Central memory CD4-positive, alpha-beta T cell (primary cell): ENCODE data around the gene NDFIP2.
"Not testable (repeated sequence)": the region's sequence is repeated elsewhere in the genome, so short reads cannot be mapped to it uniquely, and the experiment has no call there.

ENCODE experiments used
- DNase-seq: peaks from one replicate; pipeline ENCODE4 v3.0.0; 2022

Gene NDFIP2

DNA sequence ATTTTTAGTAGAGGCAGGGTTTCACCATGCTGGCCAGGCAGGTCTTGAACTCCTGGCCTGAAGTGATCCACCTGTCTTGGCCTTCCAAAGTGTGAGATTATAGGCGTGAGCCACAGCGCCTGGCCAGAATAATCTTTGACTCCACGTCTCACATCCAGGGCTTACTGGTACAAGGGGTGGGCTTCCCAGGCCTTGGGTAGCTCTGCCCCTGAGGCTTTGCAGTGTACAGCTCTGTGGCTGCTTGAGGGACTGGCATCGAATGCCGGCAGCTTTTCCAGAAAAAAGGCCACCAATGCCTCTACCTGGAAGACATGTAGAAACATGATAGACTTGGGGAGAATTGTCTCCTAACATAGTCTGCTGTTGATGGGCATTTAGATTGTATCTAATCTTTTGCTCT is 57.8 kb downstream of the NDFIP2 start:
- DNase-seq: no peak

DNA sequence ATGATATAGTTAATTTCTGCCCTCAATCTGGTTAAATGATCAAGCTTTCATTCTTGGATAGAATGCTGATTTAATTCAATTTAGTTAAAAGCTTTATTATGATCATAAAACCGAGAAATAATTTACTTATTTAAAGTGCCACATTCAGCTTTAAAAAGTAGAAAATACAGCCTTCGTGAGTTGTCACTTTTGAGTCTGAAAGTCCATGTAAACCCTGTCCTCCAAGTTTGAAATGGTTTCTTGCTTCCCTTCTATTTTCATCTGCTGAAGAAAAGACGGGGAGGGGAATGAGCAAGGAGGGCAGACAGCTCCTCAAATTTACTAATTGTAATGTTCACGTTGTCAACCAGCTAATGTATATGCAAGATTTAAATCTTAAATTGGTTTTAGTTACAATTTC is 59.5 kb downstream of the NDFIP2 start:
- DNase-seq: no peak

DNA sequence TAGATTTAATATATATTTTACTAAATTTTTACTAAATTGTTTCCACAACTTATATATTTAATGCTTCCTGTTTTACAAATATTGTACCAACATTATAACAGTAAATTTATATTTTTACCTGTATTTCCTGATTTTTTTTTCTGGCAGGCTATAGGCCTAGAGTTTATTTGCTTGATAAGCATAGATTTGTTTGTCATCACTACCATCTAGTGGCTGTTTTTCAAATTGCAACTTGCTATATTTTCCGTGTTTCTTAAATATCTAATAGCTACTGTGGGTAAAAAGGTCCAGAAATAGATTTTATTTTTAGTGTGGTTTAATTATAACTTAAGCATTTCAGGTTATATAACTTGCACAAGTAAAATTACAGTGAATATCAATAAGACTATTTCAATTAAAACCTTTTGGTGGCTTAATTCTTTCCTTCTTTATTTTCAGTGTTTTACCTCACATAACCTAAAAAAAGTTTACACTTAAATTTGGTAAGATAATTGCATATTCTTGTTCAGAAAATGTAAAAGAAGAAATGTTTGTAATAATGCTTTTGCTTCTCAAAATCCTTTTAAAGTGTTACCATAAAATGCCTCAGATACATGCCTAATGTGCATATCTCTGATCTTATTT is 60.6 kb downstream of the NDFIP2 start:
- DNase-seq: peak; percentile 57

DNA sequence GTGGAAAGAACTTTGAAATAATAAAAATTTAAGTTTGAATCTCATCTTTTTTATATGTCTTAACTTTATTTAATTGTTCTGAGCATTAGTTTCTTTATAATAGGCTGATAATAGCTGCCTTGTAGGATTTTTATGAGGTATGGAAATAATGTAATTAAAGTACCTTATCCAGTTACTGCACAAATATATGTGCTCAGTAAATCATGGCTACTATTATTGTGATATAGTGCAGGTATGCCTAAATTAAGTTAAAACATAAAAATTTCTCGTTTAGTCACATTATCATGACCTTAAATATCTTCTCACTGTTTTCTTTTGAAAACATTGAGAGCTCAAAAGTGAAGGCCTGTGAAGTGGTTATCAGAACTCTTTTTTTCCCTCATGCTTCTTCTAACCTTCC is 62.9 kb downstream of the NDFIP2 start:
- no peak for DNase-seq

DNA sequence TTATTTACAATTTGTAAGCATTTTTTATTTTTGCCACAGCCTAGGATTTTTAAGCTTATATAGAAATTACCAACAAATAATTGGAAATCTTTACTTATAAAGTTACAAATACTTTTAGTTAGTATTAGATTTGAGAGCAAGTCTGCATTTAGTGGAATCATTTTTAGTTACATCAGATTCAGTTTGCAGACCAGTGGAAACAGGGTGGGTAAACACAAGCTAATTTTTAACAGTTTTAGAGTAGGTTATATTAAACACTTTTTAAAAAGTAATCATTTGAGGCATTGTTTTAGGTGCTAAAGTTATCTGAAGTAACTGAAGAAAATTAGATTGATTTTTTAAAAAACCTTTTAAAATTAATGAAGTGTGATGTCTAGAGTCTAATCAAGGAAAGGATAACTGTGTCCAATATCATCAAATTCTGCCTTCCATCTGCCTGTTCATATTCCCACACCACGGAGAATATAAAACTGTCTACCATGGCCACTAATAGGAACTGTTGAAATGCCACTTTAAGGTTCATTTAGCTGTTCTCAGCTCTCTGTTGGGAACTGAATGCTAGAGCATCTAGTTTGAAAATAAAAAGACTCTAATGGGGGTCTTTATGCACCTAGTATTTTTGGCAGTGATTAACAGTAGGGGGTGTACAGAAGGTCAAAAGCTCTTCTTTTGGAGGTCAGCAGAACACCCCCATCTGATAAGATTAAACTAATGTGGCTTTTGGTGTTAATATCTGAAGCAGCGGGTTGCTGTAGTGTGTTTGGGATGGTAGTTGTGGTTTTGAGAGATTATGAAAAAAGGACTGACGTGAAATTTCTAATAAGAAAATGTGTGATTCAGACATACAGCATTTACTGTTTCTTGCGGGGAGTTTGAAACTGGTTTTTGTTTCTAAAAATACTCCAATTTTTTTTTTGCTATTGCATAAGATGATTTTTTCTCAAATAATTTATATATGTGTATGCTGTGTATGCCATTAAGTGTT is 66.5 kb downstream of the NDFIP2 start:
- no peak for DNase-seq

DNA sequence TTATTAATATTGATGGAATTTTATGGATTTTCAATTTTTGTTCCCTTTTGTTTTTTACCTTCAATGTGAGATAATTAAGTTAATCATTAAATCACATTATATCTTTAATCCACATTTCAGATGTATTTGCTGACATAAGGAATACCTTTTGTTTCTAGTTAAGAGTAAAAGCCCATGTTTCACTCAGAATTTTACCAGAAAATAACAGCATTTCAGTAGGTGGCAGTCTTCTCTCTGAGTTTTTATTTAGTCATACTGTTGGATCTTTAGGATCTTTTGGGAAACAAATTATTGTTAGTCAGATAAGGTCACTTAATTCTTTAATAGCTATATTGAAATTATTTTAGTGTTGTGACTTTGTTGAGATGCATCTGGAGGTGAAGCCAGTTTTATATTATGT is 67.9 kb downstream of the NDFIP2 start:
- no peak for DNase-seq

DNA sequence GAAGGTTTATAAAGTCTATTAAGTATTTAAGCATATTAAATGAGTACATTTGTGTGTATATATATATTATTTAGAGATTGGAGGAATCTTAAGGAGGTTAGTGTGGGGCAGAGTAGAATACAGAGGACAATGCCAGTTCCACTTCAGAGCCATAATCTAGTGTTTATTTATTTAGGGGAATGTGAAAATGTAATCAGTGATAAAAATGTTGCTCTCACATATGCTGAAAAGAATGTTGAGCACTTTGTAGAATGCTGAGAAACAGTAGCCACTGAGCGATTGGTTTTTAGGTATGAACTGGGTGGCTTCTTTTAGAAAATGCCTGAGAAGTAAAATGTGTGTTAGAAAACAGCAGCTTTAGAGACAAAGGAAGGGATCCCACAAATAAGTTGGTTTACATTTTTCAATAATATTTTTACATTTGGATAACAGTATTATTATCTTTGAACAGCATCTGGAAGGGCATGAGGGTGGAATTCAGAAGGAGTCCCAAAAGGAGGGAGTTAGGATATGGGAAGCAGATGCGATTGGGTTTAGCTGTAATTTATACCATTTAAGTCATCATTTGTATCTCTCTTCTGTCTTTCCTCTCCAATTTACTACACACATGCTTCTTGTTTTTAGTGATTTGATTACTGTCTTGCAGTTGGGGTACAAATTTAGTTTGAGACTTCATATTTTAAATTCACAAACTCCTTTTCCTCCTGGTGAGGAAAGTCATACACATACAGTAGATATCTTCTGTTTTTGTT is 68.6 kb downstream of the NDFIP2 start:
- DNase-seq: no peak

DNA sequence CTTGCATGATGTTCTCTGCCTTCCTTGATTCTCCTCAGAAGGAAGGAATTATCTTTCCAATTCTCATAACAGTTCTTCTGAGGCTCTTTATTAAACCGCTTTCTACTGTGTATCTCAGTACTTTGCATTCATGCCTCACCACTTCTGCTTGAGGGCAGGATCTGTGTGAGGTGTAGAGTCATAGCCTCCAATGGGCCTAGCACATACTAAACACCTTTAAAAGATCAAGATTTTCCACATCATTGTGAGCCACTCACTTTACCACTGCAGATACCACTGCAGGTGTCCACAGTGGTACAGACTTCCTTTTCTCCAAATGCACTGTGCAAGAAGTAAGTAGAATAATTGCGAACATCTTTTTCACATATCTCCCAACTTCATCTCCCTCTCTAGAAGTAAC is 76.7 kb downstream of the NDFIP2 start:
- DNase-seq: no peak

DNA sequence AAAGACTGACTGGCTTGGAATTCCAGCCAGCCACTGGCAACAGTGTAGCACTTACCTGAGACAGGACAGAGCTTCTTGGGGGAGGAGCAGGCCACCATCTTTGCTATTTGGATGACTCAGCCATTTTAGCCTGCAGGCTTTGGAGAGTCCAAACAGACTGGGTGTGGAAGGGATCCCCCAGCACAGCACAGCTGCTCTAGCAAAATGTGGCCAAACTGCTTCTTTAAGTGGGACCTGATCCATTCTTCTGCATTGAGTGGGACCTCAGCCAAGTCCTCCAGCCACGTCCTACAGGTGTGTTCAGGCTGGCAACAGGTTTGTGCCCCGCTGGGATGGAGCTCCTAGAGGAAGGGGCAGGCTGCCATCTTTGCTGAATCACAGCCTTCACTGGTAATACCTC is 80.0 kb downstream of the NDFIP2 start:
- DNase-seq: no peak

DNA sequence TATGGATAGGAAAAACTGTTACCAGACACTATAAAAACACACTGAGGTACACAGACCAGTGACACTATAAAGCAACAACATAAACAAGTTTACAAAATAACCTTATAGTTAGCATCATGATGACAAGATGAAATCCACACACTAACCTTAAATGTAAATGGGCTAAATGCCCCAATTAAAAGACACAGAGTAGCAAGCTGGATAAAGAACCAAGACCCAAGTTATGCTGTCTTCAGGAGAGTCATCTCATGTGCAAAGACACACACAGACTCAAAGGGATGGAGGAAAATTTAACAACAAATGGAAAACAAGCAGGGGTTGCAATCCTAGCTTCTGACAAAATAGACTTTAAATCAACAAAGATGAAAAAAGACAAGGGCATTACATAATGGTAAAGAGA is 81.6 kb downstream of the NDFIP2 start:
- no peak for DNase-seq

DNA sequence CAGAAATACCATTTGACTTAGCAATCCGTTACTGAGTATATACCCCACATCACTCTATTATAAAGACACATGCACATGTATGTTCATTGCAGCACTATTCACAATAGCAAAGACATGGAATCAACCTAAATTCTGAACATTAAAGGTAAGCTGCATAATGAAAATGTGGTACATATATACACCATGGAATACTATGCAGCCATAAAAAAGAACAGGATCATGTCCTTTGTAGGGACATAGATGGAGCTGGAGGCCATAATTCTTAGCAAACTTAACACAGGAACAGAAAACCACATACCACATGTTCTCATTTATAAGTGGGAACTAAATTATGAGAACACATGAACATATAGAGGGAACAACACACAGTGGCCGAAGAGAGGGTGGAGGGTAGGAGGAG is 85.2 kb downstream of the NDFIP2 start:
- DNase-seq: no peak

DNA sequence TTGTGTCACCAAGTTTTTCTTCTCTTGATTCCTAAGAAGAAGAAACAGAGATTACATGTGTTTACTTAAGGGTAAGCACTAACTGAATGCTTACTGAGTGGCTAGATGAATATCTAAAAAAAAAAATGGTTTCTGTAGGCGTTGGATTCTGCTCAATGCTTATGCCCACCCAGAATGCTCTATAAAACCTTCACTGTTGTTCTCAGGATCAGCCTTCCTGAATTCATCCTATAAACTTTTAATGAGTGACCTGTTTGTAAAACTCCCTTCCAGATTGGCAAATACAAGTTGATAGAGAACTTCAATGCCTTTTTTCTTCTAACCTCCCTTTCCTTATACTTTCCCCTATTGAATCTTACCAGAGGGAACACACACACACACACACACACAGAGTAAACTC is 90.2 kb downstream of the NDFIP2 start:
- DNase-seq: no peak

DNA sequence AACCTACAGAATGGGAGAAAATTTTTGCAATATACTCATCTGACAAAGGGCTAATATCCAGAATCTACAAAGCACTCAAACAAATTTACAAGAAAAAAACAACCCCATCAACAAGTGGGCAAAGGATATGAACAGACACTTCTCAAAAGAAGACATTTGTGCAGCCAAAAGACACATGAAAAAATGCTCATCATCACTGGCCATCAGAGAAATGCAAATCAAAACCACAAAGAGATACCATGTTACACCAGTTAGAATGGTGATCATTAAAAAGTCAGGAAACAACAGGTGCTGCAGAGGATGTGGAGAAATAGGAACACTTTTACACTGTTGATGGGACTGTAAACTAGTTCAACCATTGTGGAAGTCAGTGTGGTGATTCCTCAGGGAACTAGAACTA is 92.9 kb downstream of the NDFIP2 start:
- not testable (repeated sequence) for DNase-seq

DNA sequence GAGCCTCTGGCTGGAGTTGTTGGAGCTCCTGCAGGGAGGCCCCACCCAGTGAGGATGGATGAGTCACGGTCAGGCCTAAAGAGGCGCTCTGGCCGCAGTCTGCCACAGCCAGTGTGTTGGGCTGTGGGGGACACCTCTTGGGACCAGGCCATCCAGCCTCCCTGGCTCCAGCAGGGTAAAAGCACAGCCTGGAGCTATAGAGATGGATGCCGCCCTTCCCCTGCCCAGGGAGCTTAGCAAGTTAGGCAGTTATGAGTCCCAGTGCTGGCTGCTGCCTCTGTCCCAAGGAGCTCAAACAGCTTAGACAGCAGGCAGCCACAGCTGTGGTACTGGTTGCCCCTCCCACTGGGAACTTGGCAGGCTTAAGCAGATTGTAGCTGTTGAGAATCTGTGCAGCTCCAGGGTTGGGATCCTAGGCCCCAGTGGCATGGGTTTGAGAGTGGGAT is 100.9 kb downstream of the NDFIP2 start:
- DNase-seq: no peak

DNA sequence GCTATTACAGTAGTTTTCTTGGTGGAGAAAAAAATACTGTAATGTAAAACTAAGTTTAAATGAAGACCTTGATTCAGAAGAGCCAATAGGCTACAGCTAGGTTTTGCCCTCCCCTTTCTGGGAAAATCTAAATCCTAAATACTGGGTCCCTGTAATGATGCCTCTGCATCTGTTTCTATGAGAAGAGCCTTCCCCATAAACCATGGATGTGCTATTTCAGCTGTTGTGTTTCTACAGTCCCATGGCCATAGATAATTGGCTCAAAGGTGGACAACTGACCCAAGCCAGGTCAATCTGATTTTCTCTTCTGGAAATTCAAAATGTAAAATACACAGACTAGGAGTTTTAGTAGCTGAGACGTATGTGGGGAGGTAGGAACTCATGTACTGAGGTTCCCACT is 101.9 kb downstream of the NDFIP2 start:
- DNase-seq: no peak

DNA sequence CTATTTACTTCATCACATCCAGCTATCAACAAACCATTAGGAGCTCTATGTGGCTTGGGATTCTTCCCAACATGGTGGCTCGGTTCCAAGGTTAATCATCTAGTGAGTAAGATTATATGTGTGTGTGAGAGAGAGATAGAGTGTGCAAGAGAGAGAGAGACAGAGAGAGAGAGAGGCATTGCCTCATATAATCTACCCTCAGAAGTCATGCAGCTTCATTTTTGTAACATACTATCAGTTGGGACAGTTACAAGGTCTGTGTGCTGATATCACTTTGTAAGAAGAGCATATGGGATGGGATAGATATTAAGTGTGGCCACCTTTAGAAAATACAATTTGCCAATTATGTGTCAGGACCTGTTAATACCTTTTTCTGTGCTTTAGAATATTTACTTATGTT is 104.1 kb downstream of the NDFIP2 start:
- no peak for DNase-seq

DNA sequence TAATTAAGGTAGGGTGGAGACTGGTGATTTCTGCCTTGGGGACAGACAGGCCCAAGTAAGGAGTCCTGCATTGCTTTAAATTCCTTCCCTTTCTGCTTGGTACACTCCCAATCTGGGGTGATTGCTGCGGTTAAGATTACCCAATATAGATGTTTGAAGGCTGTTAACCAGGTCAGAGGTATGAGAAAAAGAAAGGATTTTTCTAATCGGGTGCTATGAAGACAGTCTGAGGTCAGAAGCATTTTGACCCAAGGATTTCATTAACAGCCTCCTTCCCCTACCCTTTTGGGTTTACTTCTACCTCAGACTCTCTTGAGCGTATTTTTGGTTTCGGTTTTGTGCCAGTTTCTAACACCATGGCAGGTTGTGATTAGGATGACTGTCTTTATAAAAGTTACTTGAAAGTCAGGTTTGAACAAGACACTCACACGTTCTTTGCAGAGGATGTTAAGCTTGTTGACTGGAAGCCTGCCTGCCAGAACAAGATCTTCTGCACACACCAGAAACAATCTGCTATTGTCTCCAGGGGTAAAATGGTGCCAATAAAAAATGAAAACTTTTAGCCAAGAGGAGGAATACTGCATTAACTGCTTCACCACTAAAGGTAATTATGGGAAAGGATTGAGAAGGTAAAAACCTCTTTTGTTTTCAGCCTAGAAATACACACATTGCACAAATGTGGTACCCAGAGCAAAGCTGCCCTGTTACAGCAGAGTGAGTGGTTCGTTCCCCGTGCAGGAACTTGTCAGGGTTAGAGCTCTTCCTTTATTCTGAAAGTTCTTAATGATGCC is 108.8 kb downstream of the NDFIP2 start:
- no peak for DNase-seq

DNA sequence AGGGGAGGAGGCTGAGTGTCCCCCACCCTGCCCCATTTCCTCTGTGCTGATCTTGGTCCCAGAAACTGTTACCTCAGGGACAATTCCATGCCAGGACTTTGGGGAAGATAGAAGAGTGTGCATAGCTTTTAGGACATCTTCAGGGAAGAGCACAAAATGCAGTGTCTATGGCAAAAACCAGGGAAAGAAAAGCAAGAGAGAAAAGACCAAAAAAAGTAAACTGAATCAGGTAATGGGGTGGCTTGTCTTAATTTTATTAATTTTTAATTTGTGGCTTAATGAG is 109.4 kb downstream of the NDFIP2 start:
- DNase-seq: no peak

DNA sequence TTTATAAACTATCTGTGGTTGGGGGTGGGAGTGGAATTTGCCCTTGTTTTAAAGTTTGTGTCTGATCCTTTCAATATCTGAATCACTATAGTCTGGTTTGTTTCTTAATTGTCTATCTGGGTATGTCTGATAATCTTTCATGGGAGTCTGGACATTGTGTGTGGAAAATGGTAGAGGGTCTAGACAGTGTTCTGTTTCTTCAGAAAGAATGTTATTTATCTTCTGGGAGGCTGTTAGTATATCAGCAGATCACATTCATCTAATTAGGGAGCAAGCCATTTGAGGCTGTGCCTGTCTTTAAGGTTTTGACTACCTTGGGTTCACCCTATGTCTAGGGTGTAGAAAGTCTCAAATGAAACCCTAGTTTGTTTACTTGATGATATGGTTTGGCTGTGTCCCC is 110.5 kb downstream of the NDFIP2 start:
- DNase-seq: no peak

DNA sequence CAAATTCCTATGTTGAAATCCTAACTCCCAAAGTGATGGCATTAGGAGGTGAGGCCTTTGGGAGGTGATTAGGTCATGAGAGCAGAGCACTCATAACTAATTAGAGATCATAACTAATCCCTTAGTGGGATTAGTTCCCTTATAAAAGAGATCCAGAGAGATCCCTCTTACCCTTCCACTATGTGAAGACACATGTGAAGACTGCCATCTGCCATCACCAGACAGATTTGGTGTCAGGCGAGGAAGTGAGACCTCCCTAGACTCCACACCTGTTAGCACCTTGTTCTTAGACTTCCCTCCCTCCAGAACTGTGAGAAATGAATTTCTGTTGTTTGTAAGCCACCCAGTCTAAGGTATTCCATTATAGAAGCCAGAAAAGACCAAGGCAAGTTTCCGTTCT is 112.2 kb downstream of the NDFIP2 start:
- DNase-seq: no peak

DNA sequence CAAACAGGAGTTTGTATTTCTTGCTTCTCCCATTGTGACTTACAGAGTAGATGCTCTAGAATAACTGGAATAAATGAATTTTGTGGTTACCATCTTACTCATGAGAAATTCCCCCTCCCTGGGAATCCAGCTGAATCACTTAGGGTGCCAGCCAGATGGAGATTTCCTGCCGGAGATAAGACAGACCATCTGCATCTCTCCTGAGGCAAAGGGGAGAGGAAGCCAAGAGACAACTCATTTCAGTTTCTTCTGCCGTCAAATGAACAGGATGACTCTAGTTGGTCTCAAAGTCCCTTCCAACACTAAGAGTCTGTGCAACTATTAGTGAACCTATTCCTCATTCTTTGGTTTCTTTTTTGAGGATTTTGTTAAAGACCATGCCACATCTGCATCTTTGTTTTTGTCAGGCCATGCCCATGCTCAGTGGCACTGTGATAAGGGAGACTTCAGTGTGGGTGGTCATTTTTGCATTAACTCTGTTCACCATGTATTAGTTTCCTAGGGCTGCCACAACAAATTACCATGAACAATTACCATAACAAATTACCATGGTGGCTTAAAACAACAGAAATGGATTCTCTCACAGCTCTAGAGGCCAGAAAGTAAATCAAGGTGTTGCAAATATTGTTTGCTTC is 112.8 kb downstream of the NDFIP2 start:
- no peak for DNase-seq

DNA sequence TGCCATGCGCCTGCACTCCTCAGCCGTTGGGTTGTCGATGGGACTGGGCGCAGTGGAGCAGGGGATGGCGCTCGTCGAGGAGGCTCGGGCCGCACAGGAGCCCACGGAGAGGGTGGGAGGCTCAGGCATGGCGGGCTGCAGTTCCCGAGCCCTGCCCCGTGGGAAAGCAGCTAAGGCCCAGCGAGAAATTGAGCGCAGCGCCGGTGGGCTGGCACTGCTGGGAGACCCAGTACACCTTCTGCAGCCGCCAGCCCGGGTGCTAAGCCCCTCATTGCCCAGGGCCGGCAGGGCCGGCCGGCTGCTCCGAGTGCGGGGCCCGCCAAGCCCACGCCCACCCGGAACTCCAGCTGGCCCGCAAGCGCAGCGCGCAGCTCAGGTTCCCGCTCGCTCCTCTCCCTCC is 119.2 kb downstream of the NDFIP2 start:
- DNase-seq: not testable (repeated sequence)
